ENCODE data around the gene DTNA.

- no peak for TF ChIP-seq POLR2A (IDR thresholded peaks at IDR 0.05; ENCODE audit: low read length)
- TF ChIP-seq GATA1 (IDR thresholded peaks at IDR 0.05; ENCODE audit: low read depth, low read length): no peak
Measured at GRCh38 chr18:34783501-34783900, 73.4 kb downstream of the DTNA start.

All from erythroblast (primary cell).